Liver (tissue), 9 donors: Measurements from ENCODE around the gene UTF1. TPM values are rescaled to one million over a fixed set of nuclear protein-coding genes. Genes with fewer than 3 reads are reported as not detected.

Source experiments
- DNase-seq: peaks from one replicate; pipeline ENCODE4 v3.0.0-alpha.2; 2017; ENCODE audit warnings: low spot score
- H3K27ac ChIP-seq, 2 donors: one replicate each; pipeline ENCODE4 v1.7.0; 2013; ENCODE audit warnings: inconsistent platforms in 2 of 2, low read length in 2 of 2, control low read depth in 1 of 2, low read depth in 1 of 2, mild to moderate bottlenecking in 1 of 2
- H3K27me3 ChIP-seq, 4 donors: one replicate each; pipeline versions ENCODE4 v1.6.1 to v1.7.0; 2013; ENCODE audit warnings: low read length in 3 of 4, inconsistent platforms in 1 of 4, mild to moderate bottlenecking in 1 of 4, moderate library complexity in 1 of 4; ENCODE audit not compliant: control insufficient read depth in 4 of 4, insufficient read depth in 4 of 4
- H3K36me3 ChIP-seq, 4 donors: one replicate each; pipeline versions ENCODE4 v1.6.1 to v1.7.0; 2013; ENCODE audit warnings: low read length in 3 of 4, mild to moderate bottlenecking in 3 of 4, low read depth in 1 of 4, moderate library complexity in 1 of 4; ENCODE audit not compliant: control insufficient read depth in 4 of 4, insufficient read depth in 3 of 4
- H3K4me1 ChIP-seq, 4 donors: one replicate each; pipeline versions ENCODE4 v1.6.1 to v1.7.0; 2013; ENCODE audit warnings: low read length in 3 of 4, mild to moderate bottlenecking in 3 of 4, moderate library complexity in 1 of 4; ENCODE audit not compliant: control insufficient read depth in 4 of 4, insufficient read depth in 4 of 4
- H3K4me3 ChIP-seq, 3 donors: one replicate each; pipeline versions ENCODE4 v1.6.1 to v1.7.0; 2013; ENCODE audit warnings: low read length in 3 of 3, control low read depth in 1 of 3, low read depth in 1 of 3, mild to moderate bottlenecking in 1 of 3
- H3K9ac ChIP-seq, 2 donors: one replicate each; pipeline ENCODE4 v1.7.0; 2013; ENCODE audit warnings: low read length in 2 of 2, mild to moderate bottlenecking in 2 of 2, moderate library complexity in 2 of 2, control low read depth in 1 of 2, low read depth in 1 of 2
- H3K9me3 ChIP-seq, 4 donors: one replicate each; pipeline versions ENCODE4 v1.6.1 to v1.7.0; 2013; ENCODE audit warnings: low read length in 3 of 4; ENCODE audit not compliant: control insufficient read depth in 4 of 4
- ATF3 ChIP-seq: IDR thresholded peaks from 2 replicates; pipeline ENCODE4 v1.6.1; 2016; ENCODE audit warnings: antibody characterized with exemption
- CTCF ChIP-seq: fragments of 150-350 bp; IDR thresholded peaks from 2 replicates; pipeline ENCODE4 v1.5.1; 2017; ENCODE audit warnings: improper control_type of control experiment, low read depth, low read length; ENCODE audit not compliant: missing input control
- EGR1 ChIP-seq, 2 donors: IDR thresholded peaks; 2 replicates each; pipeline ENCODE4 v1.6.1; 2016 to 2018; ENCODE audit warnings: antibody characterized with exemption in 2 of 2, low read depth in 2 of 2
- FOXA1 ChIP-seq: IDR thresholded peaks from 2 replicates; pipeline ENCODE4 v1.6.1; 2016; ENCODE audit warnings: antibody characterized with exemption
- FOXA2 ChIP-seq: IDR thresholded peaks from 2 replicates; pipeline ENCODE4 v1.6.1; 2016; ENCODE audit warnings: antibody characterized with exemption
- GABPA ChIP-seq, 2 donors: IDR thresholded peaks in 1 of 2; conservative IDR thresholded peaks in 1 of 2; 2 replicates each; pipeline ENCODE4 v1.6.1; 2016; ENCODE audit warnings: antibody characterized with exemption in 2 of 2, mild to moderate bottlenecking in 1 of 2, moderate library complexity in 1 of 2
- HNF4A ChIP-seq, 2 donors: conservative IDR thresholded peaks; 2 replicates each; pipeline ENCODE4 v1.6.1; 2016; ENCODE audit warnings: antibody characterized with exemption in 2 of 2, mild to moderate bottlenecking in 2 of 2
- HNF4G ChIP-seq: IDR thresholded peaks from 2 replicates; pipeline ENCODE4 v1.6.1; 2016; ENCODE audit warnings: antibody characterized with exemption
- JUND ChIP-seq, 2 donors: IDR thresholded peaks; 2 replicates each; pipeline ENCODE4 v1.6.1; 2016; ENCODE audit warnings: antibody characterized with exemption in 2 of 2
- NR2F2 ChIP-seq: IDR thresholded peaks from 2 replicates; pipeline ENCODE4 v1.6.1; 2016; ENCODE audit warnings: antibody characterized with exemption
- RAD21 ChIP-seq, 2 donors: IDR thresholded peaks; 2 replicates each; pipeline ENCODE4 v1.6.1; 2016; ENCODE audit warnings: antibody characterized with exemption in 2 of 2, mild to moderate bottlenecking in 2 of 2
- RXRA ChIP-seq, 2 donors: IDR thresholded peaks; 2 replicates each; pipeline ENCODE4 v1.6.1; 2017 to 2018; ENCODE audit warnings: antibody characterized with exemption in 2 of 2, mild to moderate bottlenecking in 1 of 2
- SP1 ChIP-seq: IDR thresholded peaks from 2 replicates; pipeline ENCODE4 v1.6.1; 2018; ENCODE audit warnings: antibody characterized with exemption, mild to moderate bottlenecking
- YY1 ChIP-seq: IDR thresholded peaks from 2 replicates; pipeline ENCODE4 v1.6.1; 2016; ENCODE audit warnings: antibody characterized with exemption, mild to moderate bottlenecking
- WGBS: extraction: QIAGEN DNeasy Blood & Tissue Kit; methylation state at CpG from one replicate; pipeline ENCODE4 v1.1.7; 2013; 5-methylcytosine and 5-hydroxymethylcytosine counted together
- polyA plus RNA-seq, 2 donors: library from polyadenylated mRNA; stranded (reverse) in 1 of 2; unstranded in 1 of 2; fragments of 200-250 nt in 1 of 2; fragments of >200 nt in 1 of 2; fragmentation: Nextera tagmentation in 1 of 2; extraction: Ambion mirVana in 1 of 2; gene quantifications; one replicate each; pipeline versions ENCODE4 v1.2.1 to v1.2.3, GENCODE V29; 2013 to 2015
- total RNA-seq, 2 donors: library from RNA; depleted of rRNA; stranded (reverse); fragments of >200 nt; gene quantifications; one replicate each; pipeline ENCODE4 v1.2.3, GENCODE V29; 2014
- TF ChIP-seq, protein P1 (sequence below): IDR thresholded peaks from 2 replicates; pipeline ENCODE4 v1.6.1; 2016; ENCODE audit warnings: antibody characterized with exemption
- donor health status: healthy.
- donor health status: healthy.
- donor health status: healthy.
- donor health status: healthy.
- donor health status: healthy.

UTF1 gene
- total and polyA plus RNA-seq, 4 donors, result not detected

- TF ChIP-seq GABPA (IDR thresholded peaks at IDR 0.05 in 1 of 2, conservative IDR thresholded peaks at IDR 0.05 in 1 of 2) (no peak), FOXA2 (no peak), YY1 (no peak), RXRA (IDR thresholded peaks at IDR 0.05) (no peak), EGR1 (IDR thresholded peaks at IDR 0.05; ENCODE audit: low read depth in 2 of 2) (no peak), HNF4A (conservative IDR thresholded peaks at IDR 0.05) (no peak), ATF3 (no peak)
- 86% methylated on average over 40 of the region's 40 CpGs for WGBS
- no peaks in the 10 kb centered on the region for H3K27me3 ChIP-seq
Measured at GRCh38 chr10:133196936-133197758, 32.9 kb upstream of the UTF1 start.

GRCh38 chr10:133197786-133198185 is 32.2 kb upstream of the UTF1 start:
- no peak overlapping the region for H3K27ac ChIP-seq
- H3K4me1 ChIP-seq, result no peaks in the 10 kb centered on the region
- DNase-seq, result no peak
- H3K4me3 ChIP-seq, result no peak overlapping the region
- no peaks in the 10 kb centered on the region for H3K9me3 ChIP-seq
- TF ChIP-seq JUND (IDR thresholded peaks at IDR 0.05) (no peak), SP1 (no peak), RAD21 (IDR thresholded peaks at IDR 0.05) (no peak), HNF4A (conservative IDR thresholded peaks at IDR 0.05) (no peak), FOXA1 (no peak), GABPA (IDR thresholded peaks at IDR 0.05 in 1 of 2, conservative IDR thresholded peaks at IDR 0.05 in 1 of 2) (no peak), HNF4G (no peak)
- H3K36me3 ChIP-seq, result peaks cover 0 to 15% (median 0%) of the 10 kb centered on the region in 4 donors
- H3K9ac ChIP-seq, result no peak overlapping the region
- 93% methylated on average over 9 of the region's 9 CpGs for WGBS
- no peaks in the 10 kb centered on the region for H3K27me3 ChIP-seq

More at GRCh38 chr10:133196936-133197758, 32.9 kb upstream of the UTF1 start:
- H3K27ac ChIP-seq, result no peak overlapping the region
- peaks cover 0 to 14% (median 0%) of the 10 kb centered on the region in 4 donors for H3K36me3 ChIP-seq
- no peak overlapping the region for H3K4me3 ChIP-seq
- no peak overlapping the region for H3K9ac ChIP-seq
- H3K9me3 ChIP-seq, result no peaks in the 10 kb centered on the region
- no peak for DNase-seq
- H3K4me1 ChIP-seq, result no peaks in the 10 kb centered on the region

GRCh38 chr10:133198206-133198605 is 31.8 kb upstream of the UTF1 start:
- Histone ChIP-seq H3K4me3 (no peak overlapping the region), H3K27ac (no peak overlapping the region), H3K9me3 (no peaks in the 10 kb centered on the region), H3K4me1 (no peaks in the 10 kb centered on the region), H3K9ac (no peak overlapping the region), H3K36me3 (peaks cover 0 to 15% (median 0%) of the 10 kb centered on the region in 4 donors), H3K27me3 (no peaks in the 10 kb centered on the region)
- no peak for TF ChIP-seq FOXA1
- no peak for TF ChIP-seq HNF4A (conservative IDR thresholded peaks at IDR 0.05)
- no peak for TF ChIP-seq CTCF
- no peak for TF ChIP-seq RAD21 (IDR thresholded peaks at IDR 0.05)
- no peak for TF ChIP-seq YY1
- no peak for TF ChIP-seq RXRA (IDR thresholded peaks at IDR 0.05)
- no peak for TF ChIP-seq NR2F2
- TF ChIP-seq ATF3, result no peak
- TF ChIP-seq GABPA (IDR thresholded peaks at IDR 0.05 in 1 of 2, conservative IDR thresholded peaks at IDR 0.05 in 1 of 2), result no peak
- TF ChIP-seq, protein P1, sequence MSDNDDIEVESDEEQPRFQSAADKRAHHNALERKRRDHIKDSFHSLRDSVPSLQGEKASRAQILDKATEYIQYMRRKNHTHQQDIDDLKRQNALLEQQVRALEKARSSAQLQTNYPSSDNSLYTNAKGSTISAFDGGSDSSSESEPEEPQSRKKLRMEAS, result no peak
- TF ChIP-seq JUND (IDR thresholded peaks at IDR 0.05), result no peak
- no peak for TF ChIP-seq SP1
- TF ChIP-seq HNF4G, result no peak
- no peak for TF ChIP-seq EGR1 (IDR thresholded peaks at IDR 0.05; ENCODE audit: low read depth in 2 of 2)
- WGBS, result 92% methylated on average over 26 of the region's 26 CpGs
- DNase-seq, result no peak
